HPDE6-E6E7 (cell line): ENCODE data around the gene NRAS.
"Not testable (repeated sequence)": the region's sequence is repeated elsewhere in the genome, so short reads cannot be mapped to it uniquely, and the experiment has no call there.

Source experiments
- DNase-seq: peaks from one replicate; pipeline ENCODE4 v3.0.0; 2011; ENCODE audit warnings: missing footprints; ENCODE audit errors: extremely low spot score

NRAS gene

DNA sequence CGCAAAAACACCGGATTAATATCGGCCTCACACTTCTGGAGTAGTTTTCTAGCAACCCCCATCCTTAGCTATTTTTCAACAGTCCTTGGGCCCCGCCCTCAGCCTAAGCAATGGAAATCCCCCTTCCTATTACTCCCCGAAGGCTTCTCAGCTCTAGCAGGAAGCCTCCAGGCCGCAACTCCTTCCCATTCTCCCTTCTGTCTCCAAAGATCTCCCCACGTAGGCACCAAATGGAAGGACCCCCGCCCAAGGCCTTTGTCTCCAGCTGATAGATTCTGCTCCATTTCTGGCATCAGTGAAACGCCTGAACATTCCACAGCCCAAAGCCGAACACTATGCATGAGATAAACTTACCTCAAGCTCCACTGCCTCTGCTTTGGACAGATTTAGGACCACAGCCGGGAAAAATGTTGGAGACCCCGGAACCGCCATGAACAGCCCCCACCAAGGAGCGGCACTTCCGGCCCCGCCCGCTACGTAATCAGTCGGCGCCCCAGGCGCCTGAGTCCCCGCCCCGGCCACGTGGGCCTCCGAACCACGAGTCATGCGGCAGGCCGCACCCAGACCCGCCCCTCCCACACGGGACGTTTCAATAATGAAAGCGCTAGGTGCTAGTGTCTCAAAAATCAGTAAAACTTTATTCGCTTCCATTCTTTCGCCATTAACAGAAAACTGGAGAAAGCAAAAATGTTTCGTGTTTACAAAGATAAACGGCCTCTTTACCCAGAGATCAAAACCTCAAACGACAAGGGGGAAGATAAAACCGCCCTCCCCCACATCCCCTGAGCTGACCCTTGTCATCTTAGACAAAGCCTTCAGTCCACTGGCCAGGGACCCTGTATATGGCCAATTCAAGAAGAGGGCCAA lies at the start of gene NRAS:
Gene NRAS (minus strand): TSS at position 468 of the 867 bp plus-strand sequence. CDS start 611 bp downstream, outside the sequence.
- DNase-seq: peak; percentile 81

- no peak for DNase-seq
These were observed 48.1 kb upstream of the NRAS start for GRCh38 chr1:114764689-114765088.

DNA sequence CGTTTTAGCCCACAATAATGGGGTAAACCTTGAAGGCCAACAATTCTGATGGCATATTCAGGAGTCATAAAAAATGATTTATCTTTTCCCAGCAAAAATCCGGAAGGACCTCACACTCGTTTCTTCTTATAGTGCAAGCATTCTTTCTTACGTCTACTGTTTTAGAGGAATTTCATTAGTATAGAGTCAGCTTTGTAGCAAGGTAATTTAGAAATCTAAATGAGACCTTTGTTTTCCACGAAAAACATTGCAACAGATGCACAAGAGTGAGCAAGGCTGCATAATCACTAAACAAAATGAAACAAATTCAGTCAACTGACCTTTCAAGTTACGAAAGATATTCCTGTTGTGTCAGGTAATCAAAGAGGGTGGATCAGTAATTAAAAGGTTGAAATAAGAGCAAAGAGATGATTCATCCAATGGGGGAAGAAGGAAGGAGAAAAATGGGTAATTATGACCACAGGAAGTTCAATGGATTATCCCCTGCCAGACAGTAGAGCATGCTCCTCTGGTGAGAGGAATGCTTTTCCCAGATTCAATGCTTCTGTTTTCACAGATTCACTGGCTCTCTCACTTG lies 41.8 kb upstream of the NRAS start:
- DNase-seq: peak; percentile 9

DNA sequence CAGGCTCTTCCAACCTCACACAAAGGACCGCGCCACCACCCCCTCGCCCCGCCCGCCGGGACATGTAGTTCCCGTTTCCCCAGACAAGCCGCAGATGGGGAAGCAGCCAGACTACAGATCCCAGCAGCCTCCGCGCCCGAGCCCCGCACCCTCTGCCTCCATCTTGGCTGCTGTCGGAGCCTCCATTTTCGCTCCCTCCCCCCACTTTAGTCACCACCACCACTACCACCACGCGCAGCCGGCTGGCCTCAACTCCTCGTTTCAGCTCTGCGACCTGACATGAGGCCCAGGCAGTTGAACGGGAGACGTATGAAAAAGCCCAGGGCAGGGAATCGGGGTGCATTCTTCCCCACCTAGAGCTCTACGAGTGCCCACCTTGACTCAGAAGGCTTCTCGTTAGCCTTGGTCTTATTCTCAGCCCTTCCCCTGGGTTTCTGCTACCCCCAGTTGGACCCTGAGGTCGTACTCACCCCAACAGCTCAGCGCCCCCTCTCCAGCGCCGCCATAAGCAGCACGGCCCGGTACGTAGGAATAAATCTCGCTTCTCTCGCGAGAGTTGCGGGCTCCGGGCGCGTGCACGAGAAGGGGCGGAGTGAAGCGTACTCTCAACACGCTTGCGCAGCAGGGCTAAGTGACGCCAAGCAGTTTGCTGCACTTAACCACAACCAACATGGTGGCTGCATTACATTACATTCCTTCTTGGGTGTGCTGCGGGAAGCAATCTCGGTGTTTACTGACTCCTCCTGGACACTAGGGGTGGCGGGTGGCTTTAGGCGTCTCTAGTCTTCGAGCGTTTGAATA lies 41.1 kb upstream of the NRAS start, which contains the start of gene CSDE1:
Gene CSDE1 (minus strand): TSS at position 530 of the 801 bp plus-strand sequence. CDS start 18,094 bp downstream, outside the sequence.
- peak; percentile 93 for DNase-seq

GRCh38 chr1:114756949-114757454 lies 40.4 kb upstream of the NRAS start:
- DNase-seq: peak; percentile 45

GRCh38 chr1:114756009-114756892 lies 39.7 kb upstream of the NRAS start:
- peak; percentile 9 for DNase-seq

DNA sequence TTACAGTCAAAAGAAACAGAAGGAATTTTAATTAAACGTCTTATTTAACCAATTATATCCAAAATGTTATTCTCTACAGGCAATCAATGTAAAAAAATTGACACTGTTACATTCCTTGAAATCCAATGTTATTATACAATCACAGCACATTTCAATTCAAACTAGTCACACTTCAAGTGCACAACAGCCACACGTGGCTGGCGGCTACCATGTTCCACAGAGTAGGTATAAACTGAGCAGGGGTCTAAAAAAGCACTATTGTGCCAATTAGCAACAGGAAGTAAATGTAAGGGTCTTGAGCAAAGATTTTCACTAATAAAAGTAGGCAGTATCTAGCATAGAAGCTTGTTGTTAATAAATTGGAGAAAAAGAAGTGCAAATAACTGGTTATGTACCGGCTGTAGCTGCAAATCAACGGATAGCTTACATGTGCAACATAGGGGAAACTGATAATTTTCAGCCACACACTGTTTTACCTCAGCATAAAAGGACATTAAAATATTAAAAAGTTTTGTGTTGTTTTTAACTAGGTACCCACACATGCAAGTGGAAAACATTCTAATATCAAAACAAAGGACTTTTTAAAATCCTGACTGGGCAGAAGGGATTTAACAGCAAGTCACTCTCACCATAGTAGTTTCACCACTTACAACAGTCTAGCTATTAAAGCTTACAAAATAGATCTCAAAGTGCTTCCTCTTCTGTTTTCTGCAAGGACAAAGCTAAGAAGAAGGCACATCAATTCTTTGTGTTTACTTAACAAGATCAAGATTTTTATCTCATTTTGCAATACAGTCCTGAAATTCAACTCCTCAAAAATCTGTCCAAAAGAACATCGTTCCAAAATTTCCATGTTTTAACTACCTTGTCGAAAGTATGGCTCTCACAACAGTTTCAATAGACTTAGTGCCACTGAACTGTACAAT lies 38.7 kb upstream of the NRAS start:
- no peak for DNase-seq

- DNase-seq: not testable (repeated sequence)
These were observed 37.1 kb upstream of the NRAS start for GRCh38 chr1:114753702-114754101.

- DNase-seq: no peak
These were observed 36.6 kb upstream of the NRAS start for GRCh38 chr1:114753143-114753542.

DNA sequence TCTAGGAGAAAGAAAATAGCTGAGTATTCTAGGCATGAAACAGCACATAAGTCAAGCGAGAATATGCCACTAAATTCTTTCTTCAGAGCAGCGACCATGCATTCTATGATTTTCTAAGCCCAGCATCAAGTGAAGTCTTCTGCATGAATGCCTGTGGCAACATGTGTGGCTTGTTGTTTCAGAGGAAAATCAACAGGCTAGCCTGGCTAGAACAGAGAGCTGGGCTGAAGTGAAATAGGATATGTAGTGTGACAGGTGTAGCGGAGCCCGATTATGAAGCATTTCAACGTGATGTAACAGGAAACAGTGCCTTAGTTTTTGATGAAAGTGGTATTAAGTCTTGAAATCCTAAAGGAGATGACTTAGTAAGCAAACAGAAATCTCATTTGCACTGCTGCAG lies 34.2 kb upstream of the NRAS start:
- DNase-seq: no peak

GRCh38 chr1:114749835-114750234 lies 33.3 kb upstream of the NRAS start:
- no peak for DNase-seq

DNA sequence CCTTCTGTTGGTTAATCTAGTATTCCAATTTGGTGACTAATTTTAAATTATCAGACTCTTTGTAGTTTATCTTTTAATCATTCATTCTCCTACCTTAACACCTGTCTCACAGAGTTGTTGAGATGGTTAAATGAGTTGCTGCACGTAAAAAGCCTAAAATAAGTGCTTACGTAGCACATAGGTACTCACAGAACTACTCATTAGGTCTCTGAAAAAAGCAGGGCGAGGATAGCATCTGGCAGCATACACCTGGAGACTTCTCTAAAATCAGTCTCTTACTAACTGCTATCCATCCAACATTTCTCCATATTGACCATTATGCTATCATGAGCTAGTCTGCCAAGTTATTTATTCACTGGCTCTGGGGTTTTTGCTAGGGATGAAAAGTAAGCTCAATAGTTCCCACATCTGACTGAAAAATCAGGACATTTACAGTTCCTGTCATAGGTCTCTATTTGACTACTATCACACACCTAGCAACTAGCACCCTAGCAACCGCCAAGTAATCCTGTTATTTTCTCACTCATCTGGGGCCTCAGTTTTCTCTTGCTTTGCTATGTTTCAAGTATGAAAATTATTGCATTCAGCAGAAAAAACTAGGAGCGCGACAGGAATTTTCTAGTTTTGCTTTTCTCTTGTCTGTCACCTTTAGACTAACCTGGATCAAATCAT lies 30.0 kb upstream of the NRAS start:
- DNase-seq: no peak

DNA sequence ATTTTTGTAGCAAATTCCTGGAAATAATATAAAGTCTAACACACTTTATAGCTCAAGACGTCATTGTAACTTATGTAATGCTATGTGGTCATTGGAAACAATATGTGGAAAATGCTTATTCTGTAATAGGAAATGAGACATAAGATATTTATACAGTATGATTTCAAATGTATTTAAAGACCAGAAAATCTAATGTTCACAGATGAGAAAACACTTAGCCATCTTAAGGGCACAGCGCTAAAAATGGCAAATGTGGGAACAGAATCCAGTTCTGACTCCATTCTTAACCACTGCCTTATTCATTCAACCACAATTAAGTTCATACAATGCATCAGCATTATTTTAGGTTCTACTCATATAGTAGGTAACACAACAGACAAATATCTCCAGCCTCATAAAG lies 28.7 kb upstream of the NRAS start:
- DNase-seq: no peak

GRCh38 chr1:114741963-114742746 lies 25.6 kb upstream of the NRAS start:
- no peak for DNase-seq

- DNase-seq: no peak
These were observed 23.8 kb upstream of the NRAS start for GRCh38 chr1:114740331-114740730.

- DNase-seq: no peak
These were observed 20.8 kb upstream of the NRAS start for GRCh38 chr1:114737314-114737849.

DNA sequence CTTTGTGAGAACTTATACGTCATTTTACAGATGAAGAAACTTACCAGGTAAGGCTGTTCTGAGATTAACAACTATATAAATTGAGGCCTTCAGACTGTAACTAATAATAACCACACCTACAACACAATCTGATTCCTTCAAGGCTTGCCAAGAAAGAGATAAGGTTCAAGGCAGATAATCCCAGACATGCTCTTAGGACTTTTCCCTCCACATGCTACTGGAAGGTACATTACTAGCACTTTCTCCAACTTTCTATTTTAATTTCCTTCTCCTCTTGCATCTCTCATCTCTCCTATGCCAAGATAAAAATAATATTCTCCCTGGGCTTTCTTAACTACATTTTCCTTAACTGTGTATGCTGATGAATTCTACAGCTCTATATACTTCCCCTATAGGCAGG lies 18.9 kb upstream of the NRAS start:
- no peak for DNase-seq

- no peak for DNase-seq
These were observed 13.2 kb upstream of the NRAS start for GRCh38 chr1:114729782-114730181.
